Panc1 (cell line): Measurements from ENCODE around the gene MAPKAPK5.

Source experiments
- CTCF ChIP-seq: fragments of 450-650 bp; IDR thresholded peaks from 2 replicates; pipeline ENCODE4 v1.5.1; 2017; ENCODE audit warnings: mild to moderate bottlenecking
- POLR2AphosphoS5 ChIP-seq: IDR thresholded peaks from 2 replicates; pipeline ENCODE4 v1.6.1; 2012; ENCODE audit warnings: mild to moderate bottlenecking, low read depth, low read length, moderate library complexity
- REST ChIP-seq, 2 experiments: IDR thresholded peaks; 2 replicates each; pipeline ENCODE4 v1.6.1; 2011 to 2012; ENCODE audit warnings: low read depth in 2 of 2, control low read depth in 1 of 2, low read length in 1 of 2, mild to moderate bottlenecking in 1 of 2, moderate library complexity in 1 of 2; ENCODE audit not compliant: insufficient read depth in 1 of 2
- SIN3A ChIP-seq: IDR thresholded peaks from 2 replicates; pipeline ENCODE4 v1.6.1; 2012; ENCODE audit warnings: low read depth, mild to moderate bottlenecking, low read length, moderate library complexity, borderline replicate concordance; ENCODE audit not compliant: insufficient read depth

GRCh38 chr12:111806304-111806703 lies 35.7 kb upstream of the MAPKAPK5 start:
- TF ChIP-seq REST (IDR thresholded peaks at IDR 0.05; ENCODE audit: insufficient read depth in 1 of 2, low read depth in 2 of 2, low read length in 1 of 2) (no peak), CTCF (no peak), SIN3A (no peak), POLR2AphosphoS5 (no peak)
